ENCODE data around the gene POLR3G.
A peak's percentile ranks its signal among the peaks of the same experiment; 100 is the strongest.

POLR3G gene

DNA sequence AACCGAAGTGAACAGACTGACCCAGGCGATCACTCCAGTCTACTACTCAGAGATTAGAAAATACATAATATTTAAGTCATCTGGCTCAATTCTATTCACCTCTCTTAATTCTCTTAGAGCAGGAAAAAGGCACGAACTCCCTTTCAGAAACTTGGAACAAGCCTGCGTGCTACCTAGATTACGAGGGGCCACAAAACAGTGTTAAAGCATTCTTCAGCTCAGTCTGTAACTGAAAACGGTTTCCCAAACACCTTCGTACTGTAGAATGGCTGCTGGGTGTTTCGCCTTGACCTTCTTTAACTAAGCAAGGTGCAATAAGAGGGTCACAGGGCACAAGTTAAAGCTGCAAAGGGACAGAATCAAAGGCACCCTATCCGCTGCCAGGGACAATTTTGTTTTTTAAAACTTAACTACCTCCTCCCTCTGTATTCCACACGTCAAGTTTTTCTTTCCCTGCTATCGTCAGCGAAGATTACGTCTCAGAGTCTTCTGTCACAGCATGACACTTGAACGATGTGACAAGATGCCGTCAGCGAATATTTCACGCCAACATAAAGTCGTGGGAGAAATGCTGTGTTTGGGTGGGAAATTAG lies 54.0 kb downstream of the POLR3G start:
- H3K4me2 ChIP-seq (ENCODE audit: low read length), result peak overlapping the region; percentile 65
- H3K9me3 ChIP-seq (ENCODE audit: insufficient read depth, low read length), result no peaks in the 10 kb centered on the region
- H3K27me3 ChIP-seq (ENCODE audit: low read depth, low read length), result peaks cover 21% of the 10 kb centered on the region
- TF ChIP-seq EZH2phosphoT487 (IDR thresholded peaks at IDR 0.05; ENCODE audit: low read depth), result no peak
- TF ChIP-seq, protein P1, sequence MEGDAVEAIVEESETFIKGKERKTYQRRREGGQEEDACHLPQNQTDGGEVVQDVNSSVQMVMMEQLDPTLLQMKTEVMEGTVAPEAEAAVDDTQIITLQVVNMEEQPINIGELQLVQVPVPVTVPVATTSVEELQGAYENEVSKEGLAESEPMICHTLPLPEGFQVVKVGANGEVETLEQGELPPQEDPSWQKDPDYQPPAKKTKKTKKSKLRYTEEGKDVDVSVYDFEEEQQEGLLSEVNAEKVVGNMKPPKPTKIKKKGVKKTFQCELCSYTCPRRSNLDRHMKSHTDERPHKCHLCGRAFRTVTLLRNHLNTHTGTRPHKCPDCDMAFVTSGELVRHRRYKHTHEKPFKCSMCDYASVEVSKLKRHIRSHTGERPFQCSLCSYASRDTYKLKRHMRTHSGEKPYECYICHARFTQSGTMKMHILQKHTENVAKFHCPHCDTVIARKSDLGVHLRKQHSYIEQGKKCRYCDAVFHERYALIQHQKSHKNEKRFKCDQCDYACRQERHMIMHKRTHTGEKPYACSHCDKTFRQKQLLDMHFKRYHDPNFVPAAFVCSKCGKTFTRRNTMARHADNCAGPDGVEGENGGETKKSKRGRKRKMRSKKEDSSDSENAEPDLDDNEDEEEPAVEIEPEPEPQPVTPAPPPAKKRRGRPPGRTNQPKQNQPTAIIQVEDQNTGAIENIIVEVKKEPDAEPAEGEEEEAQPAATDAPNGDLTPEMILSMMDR (IDR thresholded peaks at IDR 0.05; ENCODE audit: low read depth, low read length), result no peak
- peaks cover 3% of the 10 kb centered on the region for H3K36me3 ChIP-seq (replicated peaks; ENCODE audit: low read depth, low read length)
- H3K9ac ChIP-seq (ENCODE audit: low read length), result peak overlapping the region; percentile 80
- H3K79me2 ChIP-seq (ENCODE audit: low read length), result peaks cover 21% of the 10 kb centered on the region
- no peaks in the 10 kb centered on the region for H4K20me1 ChIP-seq (ENCODE audit: insufficient read depth, low read length)
- H3K27ac ChIP-seq (ENCODE audit: low read length), result no peak overlapping the region
- H2AFZ ChIP-seq (ENCODE audit: low read depth, low read length), result peak overlapping the region; percentile 25; the same call in 1 of the 2 replicates
- H3K4me3 ChIP-seq (ENCODE audit: low read length), result peak overlapping the region; percentile 87
- peaks cover 14% of the 10 kb centered on the region for H3K4me1 ChIP-seq (ENCODE audit: low read length)

DNA sequence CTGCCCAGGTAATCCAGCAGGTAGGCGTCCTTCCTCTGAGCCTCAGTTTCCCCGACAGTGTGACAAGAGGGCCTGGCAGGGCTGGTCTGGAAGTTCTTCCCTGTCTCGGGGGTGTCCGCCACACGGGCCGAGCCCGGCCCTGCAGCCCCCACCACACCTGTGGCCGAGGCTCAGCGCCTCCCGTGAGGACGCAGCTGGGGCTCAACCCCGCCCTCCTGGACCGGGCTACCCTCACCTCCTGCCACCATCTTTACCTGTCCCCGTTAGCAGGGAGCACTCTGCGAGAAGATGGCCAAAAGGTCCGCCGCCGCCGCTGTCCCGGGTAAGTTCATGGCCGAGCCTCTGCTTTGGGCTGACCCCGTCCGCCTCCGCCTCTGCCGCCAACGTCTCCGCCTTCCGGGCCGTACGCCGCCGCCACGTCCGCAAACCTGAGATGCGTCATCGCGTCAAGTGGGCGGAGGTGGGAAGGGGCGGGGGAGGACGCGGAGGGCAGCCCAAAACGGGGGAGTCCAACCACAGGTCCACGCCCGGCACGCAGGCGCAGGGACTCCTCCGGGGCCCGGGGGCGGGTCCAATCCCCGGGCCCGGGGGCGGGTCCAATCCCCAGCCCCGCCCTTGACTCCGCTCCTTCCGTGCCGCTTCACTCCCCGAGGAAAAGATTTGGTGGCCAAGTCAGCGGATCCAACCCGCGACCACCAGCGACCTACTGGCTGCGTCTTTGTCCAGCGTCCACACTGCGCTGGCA lies 54.7 kb downstream of the POLR3G start, which contains the start of gene LYSMD3:
LYSMD3 (minus strand) TSS at position 391 of the 745 bp plus-strand sequence. CDS start 4,295 bp downstream, outside the sequence.
- Histone ChIP-seq H3K4me1 (ENCODE audit: low read length) (peaks cover 14% of the 10 kb centered on the region), H3K27ac (ENCODE audit: low read length) (peak within 1 kb of the TSS; percentile 22), H2AFZ (ENCODE audit: low read depth, low read length) (peak within 1 kb of the TSS; percentile 98), H3K79me2 (ENCODE audit: low read length) (peaks cover 21% of the 10 kb centered on the region), H3K36me3 (replicated peaks; ENCODE audit: low read depth, low read length) (peaks cover 3% of the 10 kb centered on the region), H4K20me1 (ENCODE audit: insufficient read depth, low read length) (no peaks in the 10 kb centered on the region), H3K9me3 (ENCODE audit: insufficient read depth, low read length) (no peaks in the 10 kb centered on the region), H3K4me3 (ENCODE audit: low read length) (peak within 1 kb of the TSS; percentile 87), H3K9ac (ENCODE audit: low read length) (peak within 1 kb of the TSS; percentile 80), H3K4me2 (ENCODE audit: low read length) (peak within 1 kb of the TSS; percentile 65), H3K27me3 (ENCODE audit: low read depth, low read length) (peaks cover 28% of the 10 kb centered on the region)
- TF ChIP-seq, protein P1 (IDR thresholded peaks at IDR 0.05; ENCODE audit: low read depth, low read length), result no peak
- TF ChIP-seq EZH2phosphoT487 (IDR thresholded peaks at IDR 0.05; ENCODE audit: low read depth), result no peak

DNA sequence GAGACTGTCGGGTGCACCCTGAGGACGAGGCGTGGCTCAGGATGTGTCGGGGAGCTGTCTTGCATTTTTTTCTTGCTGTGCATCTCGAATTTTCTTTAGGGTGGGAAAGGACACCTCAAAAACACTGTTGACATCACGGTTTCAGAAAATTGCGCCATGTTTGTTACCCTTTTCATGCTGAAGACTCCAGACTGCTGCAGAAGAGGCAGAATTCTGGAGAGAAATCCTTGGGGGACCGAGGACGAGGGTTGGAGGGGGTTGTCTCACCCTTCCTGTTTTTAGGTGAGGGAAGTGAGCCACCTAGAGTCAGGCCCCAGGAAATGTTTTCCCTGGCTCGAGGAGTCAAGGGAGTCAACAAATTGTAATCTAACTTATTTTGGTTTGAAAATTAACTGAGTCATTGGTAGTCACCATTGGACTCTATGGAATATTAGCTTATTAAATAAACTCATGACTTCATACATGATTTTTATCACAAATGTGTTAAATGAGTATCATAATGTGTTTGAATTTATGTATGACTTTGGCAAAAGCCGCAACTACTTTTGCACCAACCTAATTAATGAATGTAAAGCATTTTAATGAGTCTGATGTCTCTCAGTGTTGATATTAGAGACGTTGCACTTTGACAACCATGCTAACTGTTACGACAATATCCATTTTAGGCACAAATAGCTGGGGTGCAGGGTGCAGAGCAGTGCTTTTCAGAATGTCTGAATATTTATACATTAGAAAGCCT lies 55.4 kb downstream of the POLR3G start:
- Histone ChIP-seq H3K79me2 (ENCODE audit: low read length) (peaks cover 21% of the 10 kb centered on the region), H3K4me2 (ENCODE audit: low read length) (peak overlapping the region; percentile 60), H3K9ac (ENCODE audit: low read length) (peak overlapping the region; percentile 56), H3K36me3 (replicated peaks; ENCODE audit: low read depth, low read length) (peaks cover under 1% of the 10 kb centered on the region), H4K20me1 (ENCODE audit: insufficient read depth, low read length) (no peaks in the 10 kb centered on the region), H3K27me3 (ENCODE audit: low read depth, low read length) (peaks cover 29% of the 10 kb centered on the region), H2AFZ (ENCODE audit: low read depth, low read length) (peak overlapping the region; percentile 98), H3K4me3 (ENCODE audit: low read length) (peak overlapping the region; percentile 87), H3K4me1 (ENCODE audit: low read length) (peaks cover 14% of the 10 kb centered on the region), H3K9me3 (ENCODE audit: insufficient read depth, low read length) (no peaks in the 10 kb centered on the region), H3K27ac (ENCODE audit: low read length) (peak overlapping the region; percentile 22)
- TF ChIP-seq EZH2phosphoT487 (IDR thresholded peaks at IDR 0.05; ENCODE audit: low read depth), result no peak
- TF ChIP-seq, protein P1 (IDR thresholded peaks at IDR 0.05; ENCODE audit: low read depth, low read length), result peak; percentile 56
